Bronchial epithelial cell (primary cell): Measurements from ENCODE around the gene EXOC3L1. TPM values are rescaled to one million over a fixed set of nuclear protein-coding genes. Genes with fewer than 3 reads are reported as not detected.

Experiments
- DNase-seq: peaks from one replicate; pipeline ENCODE4 v3.0.0-alpha.2; 2010; ENCODE audit warnings: low read depth
- FAIRE-seq: peaks from 2 replicates; lab custom pipeline; 2011; peaks lifted over from hg19 to GRCh38; lab: Jason Lieb, UNC
- H3K27me3 ChIP-seq: 2 replicates; pipeline ENCODE4 v1.5.1; 2011; ENCODE audit warnings: low read length; ENCODE audit not compliant: control insufficient read depth, insufficient read depth
- H3K36me3 ChIP-seq: 2 replicates; pipeline ENCODE4 v1.5.1; 2011; ENCODE audit warnings: low read length; ENCODE audit not compliant: control insufficient read depth, insufficient read depth
- H3K4me3 ChIP-seq: 2 replicates; pipeline ENCODE4 v1.5.1; 2011; ENCODE audit warnings: mild to moderate bottlenecking, low read depth, low read length, control low read depth
- CTCF ChIP-seq: IDR thresholded peaks from 2 replicates; pipeline ENCODE4 v1.5.1; 2011; ENCODE audit warnings: mild to moderate bottlenecking, moderate library complexity, low read length, control low read depth, inconsistent platforms; ENCODE audit not compliant: insufficient read depth, severe bottlenecking
- total RNA-seq: library from RNA; depleted of rRNA; stranded (reverse); fragments of >200 nt; gene quantifications from 2 replicates; pipeline ENCODE4 v1.2.1, GENCODE V29; 2014

EXOC3L1 gene
- total RNA-seq, 1 donor from 2014 or later, result not detected

DNA sequence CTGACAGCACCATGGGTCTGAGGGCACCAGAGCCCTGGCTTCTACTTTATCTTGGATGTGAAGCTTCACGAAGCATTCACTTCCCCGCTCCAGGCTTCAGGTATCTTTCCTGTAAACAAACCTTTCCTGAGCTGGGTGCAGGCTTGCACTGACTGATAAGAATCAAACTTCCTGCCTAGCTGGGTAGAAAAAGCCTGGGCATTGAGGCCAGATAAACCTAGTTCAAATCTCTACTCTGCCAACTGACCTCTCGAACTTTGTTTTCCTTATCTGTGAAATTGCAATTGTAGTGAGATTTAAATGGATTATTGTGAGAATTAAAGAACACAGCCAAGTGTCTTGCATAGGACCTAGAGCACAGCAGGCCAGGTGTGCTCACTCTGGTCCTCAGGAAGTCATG lies 34.1 kb upstream of the EXOC3L1 start:
- no peak for FAIRE-seq
- no peak for TF ChIP-seq CTCF

DNA sequence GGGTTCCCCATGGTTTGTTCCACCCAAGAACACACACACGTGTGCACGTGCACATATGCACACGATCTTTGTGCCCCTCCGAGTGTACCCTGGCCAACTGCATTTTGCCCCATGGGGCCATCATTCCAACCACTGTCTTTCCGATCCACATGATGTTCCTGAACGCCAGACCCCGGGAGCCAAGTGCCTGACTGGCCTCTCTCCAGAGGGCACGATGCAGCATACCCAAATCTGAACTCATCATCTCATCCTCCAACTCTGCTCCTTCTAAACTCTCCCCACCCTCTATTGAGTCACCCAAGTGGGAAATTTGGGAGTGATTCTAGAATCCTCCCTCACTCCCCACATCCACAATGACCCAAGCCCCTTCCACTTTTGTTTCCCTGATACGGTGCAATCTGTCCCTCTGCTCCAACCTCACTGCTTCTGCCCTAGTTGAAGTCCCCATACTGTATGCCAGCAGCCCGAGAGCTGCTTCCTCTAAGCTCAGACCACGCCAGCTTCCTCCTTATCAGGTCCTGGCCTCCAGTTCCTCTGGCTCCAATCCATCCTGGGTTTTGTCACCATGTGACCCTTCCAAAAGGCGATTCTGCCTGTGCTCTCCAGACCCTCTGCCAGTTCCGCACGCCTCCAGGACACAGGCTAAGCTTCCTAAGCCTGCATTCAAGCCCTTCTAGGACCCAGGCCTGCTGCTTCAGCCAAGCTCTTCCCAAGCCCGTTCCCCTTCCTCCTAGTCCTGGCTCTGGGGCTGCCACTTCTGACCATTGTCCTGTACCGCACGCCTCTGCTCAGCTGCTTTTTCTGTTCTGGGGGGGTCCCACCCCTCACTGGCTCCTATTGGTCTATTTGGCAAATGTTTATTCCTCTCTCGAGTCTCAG lies 26.9 kb upstream of the EXOC3L1 start:
- FAIRE-seq (no peak), DNase-seq (no peak)
- Histone ChIP-seq H3K27me3 (no peaks in the 10 kb centered on the region), H3K4me3 (no peak overlapping the region), H3K36me3 (no peaks in the 10 kb centered on the region)
- TF ChIP-seq CTCF, result no peak

More for the DNA sequence above, 34.1 kb upstream of the EXOC3L1 start:
- Histone ChIP-seq H3K27me3 (no peaks in the 10 kb centered on the region), H3K36me3 (peaks cover 2% of the 10 kb centered on the region), H3K4me3 (no peak overlapping the region)
- no peak for DNase-seq

GRCh38 chr16:67215706-67216105 lies 25.8 kb upstream of the EXOC3L1 start:
- TF ChIP-seq CTCF, result no peak
- Histone ChIP-seq H3K27me3 (no peaks in the 10 kb centered on the region), H3K4me3 (no peak overlapping the region), H3K36me3 (no peaks in the 10 kb centered on the region)
- DNase-seq, result no peak
- no peak for FAIRE-seq

DNA sequence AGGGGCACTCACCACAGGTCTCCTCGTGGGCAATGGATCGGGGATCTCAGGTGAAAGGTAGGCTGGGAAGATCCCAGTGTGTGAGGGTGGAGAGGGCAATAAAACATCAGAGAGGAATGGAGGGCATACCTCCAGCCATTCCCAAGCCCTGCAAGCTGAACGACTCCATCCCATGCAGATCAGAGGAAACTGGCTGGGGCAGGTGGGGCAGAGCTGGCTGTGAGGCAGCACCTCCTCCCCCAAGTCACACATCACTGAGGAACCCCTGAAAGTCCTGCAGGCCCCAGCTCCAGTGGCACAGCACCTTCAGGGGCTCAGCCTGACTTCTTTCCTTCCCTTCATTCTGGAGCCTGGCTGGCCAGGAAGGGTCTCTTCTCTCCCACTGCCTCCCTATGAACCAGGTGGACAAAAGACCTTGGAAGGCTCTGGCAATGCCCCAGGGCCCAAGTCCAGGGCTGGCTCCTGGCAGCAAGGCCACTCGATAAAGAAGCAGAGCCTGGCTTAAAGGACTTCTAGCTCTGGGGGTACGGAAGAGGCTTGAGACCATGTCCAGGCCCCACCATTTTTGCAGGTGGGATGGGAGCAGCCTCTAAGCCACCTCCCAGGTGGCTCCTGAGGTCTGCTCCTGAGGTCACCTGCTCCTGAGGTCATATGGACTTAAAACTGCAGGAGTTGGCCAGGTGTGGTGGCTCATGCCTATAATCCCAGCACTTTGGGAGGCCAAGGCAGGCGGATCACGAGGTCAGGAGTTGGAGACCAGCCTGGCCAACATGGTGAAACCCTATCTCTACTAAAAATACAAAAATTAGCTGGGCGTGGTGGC lies 23.5 kb upstream of the EXOC3L1 start:
- H3K27me3 ChIP-seq, result no peaks in the 10 kb centered on the region
- DNase-seq, result no peak
- no peak for TF ChIP-seq CTCF
- no peaks in the 10 kb centered on the region for H3K36me3 ChIP-seq
- no peak overlapping the region for H3K4me3 ChIP-seq
- FAIRE-seq, result no peak

DNA sequence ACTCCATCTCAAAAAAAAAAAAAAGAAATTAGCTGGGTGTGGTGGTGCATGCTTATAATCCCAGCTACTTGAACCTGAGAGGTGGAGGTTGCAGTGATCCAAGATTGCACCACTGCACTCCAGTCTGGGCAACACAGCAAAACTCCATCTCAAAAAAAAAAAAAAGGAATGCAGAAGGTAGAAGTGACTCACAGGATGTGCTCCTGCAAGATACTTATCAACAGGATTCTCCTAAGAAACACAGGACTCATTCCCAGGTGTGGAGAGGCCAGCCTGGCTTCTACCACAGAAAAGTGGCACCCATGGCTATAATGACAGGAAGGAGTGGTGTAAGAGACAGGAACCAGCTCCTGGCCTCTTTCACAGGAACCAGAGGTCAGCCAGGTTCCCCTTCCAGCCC lies 22.8 kb upstream of the EXOC3L1 start:
- Histone ChIP-seq H3K27me3 (no peaks in the 10 kb centered on the region), H3K36me3 (no peaks in the 10 kb centered on the region), H3K4me3 (no peak overlapping the region)
- FAIRE-seq (peak; percentile 66), DNase-seq (peak; percentile 88)
- TF ChIP-seq CTCF, result no peak
